Forelimb muscle (tissue), 1 donor: ENCODE results near the gene MNX1. TPM values are rescaled to one million over a fixed set of nuclear protein-coding genes. Genes with fewer than 3 reads are reported as not detected.

ENCODE experiments used
- DNase-seq: peaks from one replicate; pipeline ENCODE4 v3.0.0-alpha.2; 2013; ENCODE audit warnings: low read depth
- polyA plus RNA-seq: library from polyadenylated mRNA; unstranded; fragments of 120-200 nt; gene quantifications from one replicate; pipeline ENCODE4 v1.2.1, GENCODE V29; 2013; ENCODE audit not compliant: insufficient read length

Gene MNX1
- polyA plus RNA-seq: not detected

DNA sequence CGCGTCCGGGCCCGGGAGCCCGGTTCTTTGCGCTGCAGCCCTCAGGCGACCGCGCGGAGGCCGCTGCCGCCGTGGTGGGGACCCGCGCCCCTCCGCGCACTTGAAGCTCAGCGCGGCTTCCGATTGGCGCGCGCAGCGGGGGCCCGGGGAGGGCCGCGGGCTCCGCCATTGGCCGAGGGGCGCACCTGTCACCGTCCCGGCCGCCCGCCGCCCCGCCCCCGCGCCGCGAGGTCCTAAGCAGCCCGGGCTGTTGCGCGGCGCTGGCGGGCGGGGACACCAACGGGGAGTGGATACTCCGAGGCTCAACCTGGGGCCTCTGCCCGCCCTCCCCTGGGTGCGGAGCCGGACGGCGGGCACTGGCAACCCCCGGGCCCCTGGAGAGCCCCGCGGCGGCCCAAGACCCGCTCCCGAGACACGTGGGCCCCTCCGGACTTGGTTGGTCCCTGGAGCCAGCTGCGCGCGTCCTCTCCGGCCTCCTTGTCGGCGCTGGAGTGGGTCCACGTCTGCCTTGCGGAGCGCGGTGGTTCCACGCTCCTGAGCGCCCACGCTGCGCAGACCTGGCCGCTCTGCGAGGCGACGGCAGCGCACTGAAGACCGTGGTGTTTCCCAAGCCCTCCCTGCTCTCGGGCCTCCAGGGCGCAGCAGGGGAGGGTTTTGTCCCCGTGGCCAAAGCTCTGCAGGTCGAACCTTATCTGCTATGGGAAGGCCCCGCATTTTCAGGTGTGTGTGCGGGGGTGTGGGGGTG, at the start of gene MNX1:
TSS of gene MNX1 (minus strand) at position 76 of the 745 bp plus-strand sequence. CDS start 313 bp downstream, outside the sequence.
- no peak for DNase-seq

- DNase-seq: no peak
Observed at GRCh38 chr7:157059534-157059933, 49.1 kb upstream of the MNX1 start.

DNA sequence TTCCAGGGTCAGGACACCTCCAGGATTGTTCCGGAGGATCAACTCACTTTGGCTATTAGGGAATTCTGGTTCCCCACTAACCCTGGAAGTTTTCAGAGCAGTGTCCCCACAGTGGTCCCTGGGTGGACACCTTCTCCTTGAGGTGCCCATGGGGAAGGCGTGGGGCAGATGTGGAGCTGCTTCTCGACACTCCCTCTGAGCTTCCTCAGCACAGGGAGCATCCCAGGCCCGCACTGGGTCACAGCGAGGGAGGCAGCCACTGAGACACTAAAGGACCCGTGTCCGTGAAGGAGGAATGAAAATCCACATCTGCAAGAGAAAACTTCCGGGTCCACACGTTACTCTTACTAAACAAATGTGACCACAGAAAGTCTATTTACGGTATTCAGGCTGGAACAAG, 48.2 kb upstream of the MNX1 start:
- DNase-seq: no peak

DNA sequence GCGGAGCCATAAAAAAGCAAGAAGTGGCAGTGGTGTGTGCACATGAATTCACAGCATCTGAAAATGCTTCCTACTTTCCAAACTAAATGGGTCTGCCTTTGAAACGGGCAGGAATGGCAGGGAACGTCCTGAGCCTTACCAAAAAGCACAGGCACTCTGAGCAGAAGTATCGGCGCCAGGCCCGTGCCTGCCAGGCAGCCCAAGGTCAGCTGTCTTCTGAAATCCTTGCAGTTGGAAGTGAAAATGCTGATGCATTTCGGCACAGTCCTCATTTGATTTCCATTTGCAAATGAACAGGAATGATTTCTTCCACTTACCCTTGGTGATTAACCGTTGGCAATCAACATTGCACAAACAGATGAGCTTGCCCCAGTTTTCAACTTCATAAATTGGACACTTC, 47.6 kb upstream of the MNX1 start:
- no peak for DNase-seq

- no peak for DNase-seq
Observed at GRCh38 chr7:157056957-157057902, 46.8 kb upstream of the MNX1 start.

DNA sequence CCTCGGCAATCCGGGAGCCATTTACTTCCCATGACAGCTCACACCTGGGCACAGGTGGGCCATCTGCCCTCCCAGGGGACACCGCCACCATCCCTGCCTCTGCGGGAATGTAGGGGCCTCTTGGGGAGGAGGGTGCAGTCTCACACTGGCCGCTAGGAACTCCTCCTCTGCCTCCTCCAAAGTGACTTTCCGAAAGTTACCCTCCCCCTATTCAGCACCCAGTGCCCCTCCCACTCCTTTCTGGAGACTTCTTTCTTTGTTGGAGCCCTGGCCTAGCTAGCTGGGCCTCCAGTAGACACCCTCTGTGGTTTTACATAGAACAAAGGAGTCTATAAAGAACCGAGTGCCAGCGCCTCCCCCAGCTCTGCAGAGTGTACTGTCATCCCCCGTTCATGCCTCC, 45.8 kb upstream of the MNX1 start:
- no peak for DNase-seq

DNA sequence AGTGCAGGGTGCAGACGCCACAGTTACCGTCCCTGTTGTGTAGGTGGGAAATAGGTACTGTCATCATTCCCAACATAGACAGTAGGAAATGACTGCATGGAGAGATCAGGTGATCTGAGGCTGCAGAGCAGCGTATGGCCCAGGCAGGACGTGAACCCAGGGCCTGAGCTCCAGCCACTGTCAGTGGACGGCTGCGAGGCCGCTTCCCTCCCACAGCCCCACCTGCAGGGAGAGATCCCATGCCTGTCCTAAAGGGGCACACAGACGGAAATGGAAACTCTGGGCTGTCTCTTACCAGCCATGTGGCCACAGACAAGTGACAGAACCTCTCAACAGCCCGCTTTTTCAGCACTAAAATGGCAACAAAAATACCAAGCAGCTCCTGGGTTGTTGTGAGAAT, 44.5 kb upstream of the MNX1 start:
- no peak for DNase-seq

- no peak for DNase-seq
Observed at GRCh38 chr7:157053118-157053517, 42.7 kb upstream of the MNX1 start.

- no peak for DNase-seq
Observed at GRCh38 chr7:157047148-157047547, 36.7 kb upstream of the MNX1 start.

GRCh38 chr7:157046681-157047080, 36.2 kb upstream of the MNX1 start:
- no peak for DNase-seq

- no peak for DNase-seq
Observed at GRCh38 chr7:157044943-157045660, 34.6 kb upstream of the MNX1 start.

DNA sequence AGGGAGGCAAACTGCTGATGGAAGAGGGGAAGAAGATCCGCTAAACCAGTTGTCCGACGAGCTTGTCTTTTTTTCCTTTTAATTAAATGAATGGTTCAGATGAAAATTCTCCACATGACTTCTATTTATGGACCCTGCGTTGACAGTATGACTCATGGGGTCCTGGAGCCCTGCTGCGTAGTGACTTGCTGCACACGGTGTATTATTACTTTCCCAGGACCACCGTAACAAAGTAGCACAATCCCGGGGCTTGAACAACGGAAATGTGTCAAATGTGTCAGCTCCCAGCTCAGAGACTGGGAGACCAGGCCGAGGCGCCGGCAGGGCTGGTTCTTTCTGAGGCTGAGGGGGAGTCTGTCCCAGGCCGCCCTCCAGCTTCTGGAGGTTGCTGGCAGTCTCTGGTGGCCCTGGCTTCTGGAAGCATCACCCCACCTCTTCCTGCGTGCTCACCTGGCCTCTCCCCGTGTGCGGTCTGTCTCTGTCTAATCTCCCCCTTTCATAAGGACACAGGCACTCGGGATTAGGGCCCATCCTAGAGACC, 33.8 kb upstream of the MNX1 start:
- peak; percentile 1 for DNase-seq

DNA sequence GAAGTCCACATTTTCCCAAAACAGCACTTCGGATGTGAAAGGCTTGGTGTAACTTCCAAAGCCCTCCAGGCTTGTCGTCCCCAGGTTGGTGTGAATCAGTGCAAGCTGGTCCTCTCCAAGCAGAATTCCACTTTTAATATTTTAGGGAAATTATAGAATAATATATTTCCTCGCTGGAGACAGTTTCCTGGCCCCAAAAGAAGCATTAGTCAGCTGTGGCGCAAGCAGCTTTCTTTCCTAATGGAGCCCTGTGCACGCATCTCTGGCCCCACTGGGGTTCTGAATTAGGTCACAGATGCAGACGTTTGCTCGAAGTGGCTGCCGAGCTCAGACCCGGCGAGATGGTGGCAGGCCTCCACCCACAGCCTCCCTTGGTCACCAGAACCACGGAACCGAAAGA, 33.3 kb upstream of the MNX1 start:
- peak; percentile 40 for DNase-seq

DNA sequence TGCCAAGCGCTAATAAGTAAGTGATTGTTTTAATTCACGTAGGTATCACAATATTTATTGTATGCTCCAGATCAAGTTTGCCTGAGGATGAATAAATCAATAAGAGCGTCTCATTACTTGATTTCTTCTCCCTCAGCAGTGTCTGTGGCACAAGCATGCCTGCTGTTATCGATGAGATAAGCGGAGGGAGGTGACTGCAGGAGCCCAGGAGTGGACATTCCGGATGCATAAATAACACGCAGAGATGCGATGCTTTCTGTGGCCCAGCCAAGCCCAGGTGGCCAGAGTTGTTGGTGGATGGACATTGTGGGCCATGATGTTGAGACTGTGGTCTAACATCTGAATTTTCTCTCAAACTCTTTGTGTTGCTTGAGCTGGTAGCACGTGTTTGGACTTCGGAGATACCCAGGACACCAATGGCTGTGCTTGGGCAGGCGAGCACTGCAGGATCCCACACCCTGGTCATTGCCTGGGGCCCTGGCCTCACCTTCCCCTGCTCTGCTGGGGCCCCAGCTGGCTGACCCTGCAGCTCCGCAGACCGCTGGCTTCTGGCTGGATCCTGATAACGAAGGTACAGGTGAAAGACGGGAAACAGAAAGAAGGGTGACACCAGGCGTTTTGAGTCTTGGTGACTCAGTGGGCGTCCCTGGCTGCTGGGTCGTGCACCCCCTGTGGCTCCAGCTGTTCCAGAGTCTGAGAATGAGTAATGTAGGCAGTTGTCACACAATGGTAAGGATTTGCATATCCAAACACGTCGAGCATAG, 31.2 kb upstream of the MNX1 start:
- no peak for DNase-seq

GRCh38 chr7:157041004-157041403, 30.5 kb upstream of the MNX1 start:
- no peak for DNase-seq

DNA sequence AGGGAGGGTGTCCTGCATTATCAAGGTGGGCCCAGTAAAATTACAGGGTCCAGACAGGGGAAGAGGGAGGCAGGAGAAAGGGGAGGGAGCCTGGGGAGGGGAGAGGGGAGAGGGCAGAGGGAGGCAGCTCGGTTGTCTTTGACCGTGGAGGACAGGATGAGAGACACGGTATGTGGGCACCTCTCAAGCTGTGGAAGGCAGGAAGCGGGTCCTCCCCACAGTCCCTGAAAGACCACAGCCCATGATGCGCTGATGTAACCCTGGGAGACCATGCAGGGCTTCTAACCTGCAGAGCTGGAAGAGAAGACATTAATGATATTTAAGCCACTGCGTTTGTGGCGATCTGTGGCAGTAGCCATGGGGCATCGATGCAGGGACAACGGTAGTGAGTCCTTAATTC, 27.2 kb upstream of the MNX1 start:
- DNase-seq: no peak

DNA sequence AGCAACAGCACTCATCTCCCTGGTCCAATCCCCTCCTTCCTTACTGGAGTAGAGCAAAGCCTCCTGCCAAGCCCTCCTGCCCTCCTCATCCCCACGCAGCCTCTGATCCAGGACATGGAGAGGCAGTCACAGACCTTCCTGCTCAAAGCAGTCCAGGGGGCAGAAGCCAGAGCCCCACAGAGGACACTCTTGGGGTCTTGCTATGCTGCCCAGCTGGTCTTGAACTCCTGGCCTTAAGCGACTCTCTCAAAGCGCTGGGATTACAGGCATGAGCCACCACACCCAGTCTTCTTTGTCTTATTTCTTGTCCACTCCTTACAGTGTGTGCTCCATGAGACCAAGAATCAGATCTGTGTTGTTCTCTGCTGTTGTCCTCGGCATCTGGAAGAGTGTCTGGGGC, 26.6 kb upstream of the MNX1 start:
- no peak for DNase-seq

- DNase-seq: no peak
Observed at GRCh38 chr7:157035979-157036378, 25.5 kb upstream of the MNX1 start.

- no peak for DNase-seq
Observed at GRCh38 chr7:157035302-157035701, 24.8 kb upstream of the MNX1 start.

- no peak for DNase-seq
Observed at GRCh38 chr7:157033483-157034473, 23.3 kb upstream of the MNX1 start.
